Loucy (cell line): ENCODE data around the gene B4GALNT3.

Source experiments
- H2AFZ ChIP-seq: fragments of 200-600 bp; sonication (generic); 2 replicates; pipeline ENCODE4 v1.6.0; 2016; ENCODE audit warnings: antibody characterized with exemption, mild to moderate bottlenecking, low read length, moderate library complexity
- H3F3A ChIP-seq: fragments of 200-600 bp; 2 replicates; pipeline ENCODE4 v1.6.0; 2016; ENCODE audit warnings: antibody characterized with exemption, low read depth, mild to moderate bottlenecking
- H3K27me3 ChIP-seq: fragments of 200-600 bp; sonication (generic); 2 replicates; pipeline ENCODE4 v1.6.1; 2014; ENCODE audit warnings: low read length, mild to moderate bottlenecking; ENCODE audit not compliant: insufficient read depth, poor library complexity, severe bottlenecking
- H3K36me3 ChIP-seq: fragments of 200-600 bp; sonication (generic); 2 replicates; pipeline ENCODE4 v1.6.1; 2016; ENCODE audit warnings: low read length; ENCODE audit not compliant: insufficient read depth
- H3K4me1 ChIP-seq: fragments of 200-600 bp; sonication (generic); 2 replicates; pipeline ENCODE4 v1.5.1; 2014; ENCODE audit warnings: low read length, mild to moderate bottlenecking; ENCODE audit not compliant: insufficient read depth, poor library complexity, severe bottlenecking
- H3K4me2 ChIP-seq: fragments of 200-600 bp; sonication (generic); 2 replicates; pipeline ENCODE4 v1.6.0; 2014; ENCODE audit warnings: antibody characterized with exemption, low read length, low read depth, mild to moderate bottlenecking; ENCODE audit not compliant: poor library complexity, severe bottlenecking
- H3K4me3 ChIP-seq: fragments of 200-600 bp; sonication (generic); 2 replicates; pipeline ENCODE4 v1.5.1; 2014; ENCODE audit warnings: low read length, mild to moderate bottlenecking, mixed read lengths; ENCODE audit not compliant: poor library complexity, severe bottlenecking
- H3K79me2 ChIP-seq: fragments of 200-600 bp; sonication (generic); 2 replicates; pipeline ENCODE4 v1.6.1; 2014; ENCODE audit warnings: low read length; ENCODE audit not compliant: insufficient read depth
- H3K9ac ChIP-seq: fragments of 200-600 bp; sonication (generic); 2 replicates; pipeline ENCODE4 v1.6.0; 2014; ENCODE audit warnings: mild to moderate bottlenecking, low read depth, low read length, moderate library complexity; ENCODE audit not compliant: poor library complexity, severe bottlenecking
- H3K9me2 ChIP-seq: fragments of 200-600 bp; sonication (generic); replicated peaks from 2 replicates; pipeline ENCODE4 v1.6.1; 2016; ENCODE audit warnings: low read depth, low read length, mixed read lengths
- H3K9me3 ChIP-seq: fragments of 200-600 bp; sonication (generic); 2 replicates; pipeline ENCODE4 v1.6.1; 2014; ENCODE audit warnings: mild to moderate bottlenecking, antibody characterized with exemption, low read length, low read depth; ENCODE audit not compliant: insufficient read depth
- H4K20me1 ChIP-seq: fragments of 200-600 bp; sonication (generic); 2 replicates; pipeline ENCODE4 v1.6.0; 2014; ENCODE audit warnings: antibody characterized with exemption, low read length, mild to moderate bottlenecking; ENCODE audit not compliant: insufficient read depth, poor library complexity, severe bottlenecking
- CTCF ChIP-seq: fragments of 200-600 bp; sonication (generic); conservative IDR thresholded peaks from 2 replicates; pipeline ENCODE4 v1.5.1; 2014; ENCODE audit warnings: mild to moderate bottlenecking, antibody characterized with exemption, low read length
- EZH2phosphoT487 ChIP-seq: fragments of 200-600 bp; IDR thresholded peaks from 2 replicates; pipeline ENCODE4 v1.6.1; 2018; ENCODE audit warnings: antibody characterized with exemption, mild to moderate bottlenecking, moderate library complexity, borderline replicate concordance

B4GALNT3 gene

GRCh38 chr12:475286-475685 lies 15.5 kb downstream of the B4GALNT3 start:
- H3K79me2 ChIP-seq, result no peaks in the 10 kb centered on the region
- no peaks in the 10 kb centered on the region for H4K20me1 ChIP-seq
- no peak overlapping the region for H3K9ac ChIP-seq
- TF ChIP-seq EZH2phosphoT487, result no peak
- TF ChIP-seq CTCF, result no peak
- H3K36me3 ChIP-seq, result no peaks in the 10 kb centered on the region
- no peaks in the 10 kb centered on the region for H3K27me3 ChIP-seq
- H3K9me3 ChIP-seq, result no peaks in the 10 kb centered on the region
- H3F3A ChIP-seq, result no peaks in the 10 kb centered on the region
- no peaks in the 10 kb centered on the region for H3K4me1 ChIP-seq
- no peak overlapping the region for H2AFZ ChIP-seq
- no peak overlapping the region for H3K4me2 ChIP-seq
- H3K9me2 ChIP-seq, result no peaks in the 10 kb centered on the region
- H3K4me3 ChIP-seq, result no peak overlapping the region

GRCh38 chr12:479161-479560 lies 19.4 kb downstream of the B4GALNT3 start:
- Histone ChIP-seq H4K20me1 (no peaks in the 10 kb centered on the region), H3F3A (no peaks in the 10 kb centered on the region), H3K4me3 (no peak overlapping the region), H3K79me2 (no peaks in the 10 kb centered on the region), H3K9ac (no peak overlapping the region), H3K4me2 (no peak overlapping the region), H2AFZ (no peak overlapping the region), H3K36me3 (no peaks in the 10 kb centered on the region), H3K9me3 (no peaks in the 10 kb centered on the region), H3K27me3 (no peaks in the 10 kb centered on the region), H3K4me1 (peaks cover 19% of the 10 kb centered on the region), H3K9me2 (no peaks in the 10 kb centered on the region)
- no peak for TF ChIP-seq EZH2phosphoT487
- TF ChIP-seq CTCF, result no peak

- Histone ChIP-seq H3K79me2 (no peaks in the 10 kb centered on the region), H3K9me2 (no peaks in the 10 kb centered on the region), H3K27me3 (no peaks in the 10 kb centered on the region), H3K9ac (no peak overlapping the region), H3K36me3 (no peaks in the 10 kb centered on the region), H3K4me3 (no peak overlapping the region), H4K20me1 (no peaks in the 10 kb centered on the region), H2AFZ (no peak overlapping the region), H3F3A (no peaks in the 10 kb centered on the region), H3K9me3 (no peaks in the 10 kb centered on the region), H3K4me2 (peak overlapping the region; percentile 21), H3K4me1 (peaks cover 19% of the 10 kb centered on the region)
- TF ChIP-seq EZH2phosphoT487, result no peak
- no peak for TF ChIP-seq CTCF
These were observed 21.4 kb downstream of the B4GALNT3 start for GRCh38 chr12:480831-481816.
